Ovary (tissue), 1 donor: Measurements from ENCODE around the gene TRIP4.

Experiments used
- EP300 ChIP-seq: sonication (generic); formaldehyde crosslinking; IDR thresholded peaks from one replicate; pipeline ENCODE4 v1.6.1; 2017; ENCODE audit warnings: antibody characterized with exemption
- POLR2A ChIP-seq: fragments of 450-650 bp; IDR thresholded peaks from one replicate; pipeline ENCODE4 v1.6.1; 2017; ENCODE audit warnings: antibody characterized with exemption, mild to moderate bottlenecking, moderate library complexity

GRCh38 chr15:64461721-64462162 is 74.1 kb downstream of the TRIP4 start:
- TF ChIP-seq POLR2A (no peak), EP300 (no peak)
